Endothelial cell of umbilical vein (primary cell): ENCODE measurements around the gene FAM50B. TPM values are rescaled to one million over a fixed set of nuclear protein-coding genes. Genes with fewer than 3 reads are reported as not detected.

Source experiments
- BruUV-seq: library from RNA; stranded (reverse); fragments of 400-500 nt; replicated peaks from 2 replicates; lab custom pipeline; 2021; lab: Mats Ljungman, UMichigan
- CTCF ChIA-PET: fragments of 300-600, 350-600 bp; sonication (Branson Sonifier 250); formaldehyde crosslinking; loops from one replicate; lab custom pipeline; 2021; ENCODE audit warnings: antibody characterized with exemption, inconsistent platforms; lab: Charles Lee
- POLR2A ChIA-PET: fragments of 300-600, 350-600 bp; sonication (Branson Sonifier 250); formaldehyde crosslinking; loops from one replicate; lab custom pipeline; 2021; ENCODE audit warnings: antibody characterized with exemption, inconsistent platforms; lab: Charles Lee
- DNase-seq: peaks from one replicate; pipeline ENCODE4 v3.0.0-alpha.2; 2011; ENCODE audit warnings: low read depth, low spot score
- FAIRE-seq: peaks from 2 replicates; lab custom pipeline; 2011; peaks lifted over from hg19 to GRCh38; lab: Jason Lieb, UNC
- H2AFZ ChIP-seq: 2 replicates; pipeline ENCODE4 v1.6.0; 2012; ENCODE audit warnings: low read depth, low read length, control low read depth, inconsistent platforms
- H3K27ac ChIP-seq: 2 replicates; pipeline ENCODE4 v1.5.1; 2011; ENCODE audit warnings: low read depth, mild to moderate bottlenecking, control low read depth, low read length, moderate library complexity; ENCODE audit not compliant: insufficient read depth
- H3K27me3 ChIP-seq, 2 experiments: 2 replicates each; pipeline versions ENCODE4 v1.6.0 to v1.6.1; 2011; ENCODE audit warnings: low read length in 2 of 2, mixed read lengths in 1 of 2; ENCODE audit not compliant: control insufficient read depth in 2 of 2, insufficient read depth in 2 of 2
- H3K36me3 ChIP-seq, 2 experiments: 2 replicates in 1 of 2; 3 replicates in 1 of 2; pipeline ENCODE4 v1.5.1; 2011; ENCODE audit warnings: low read length in 2 of 2, mild to moderate bottlenecking in 1 of 2, moderate library complexity in 1 of 2; ENCODE audit not compliant: control insufficient read depth in 2 of 2, insufficient read depth in 2 of 2; ENCODE audit errors: extremely low read depth in 1 of 2
- H3K4me1 ChIP-seq: 3 replicates; pipeline ENCODE4 v1.5.1; 2011; ENCODE audit warnings: mild to moderate bottlenecking, low read length; ENCODE audit not compliant: control insufficient read depth, insufficient read depth; ENCODE audit errors: extremely low read depth
- H3K4me2 ChIP-seq: 2 replicates; pipeline ENCODE4 v1.6.1; 2011; ENCODE audit warnings: low read length, control low read depth, mixed read lengths; ENCODE audit not compliant: insufficient read depth
- H3K4me3 ChIP-seq, 3 experiments: fragments of 200-600 bp in 1 of 3; sonication (generic), shearing (Covaris generic) in 1 of 3; replicated peaks in 1 of 3; 2 replicates each; pipeline ENCODE4 v1.5.1; 2011 to 2016; ENCODE audit warnings: control low read depth in 3 of 3, low read length in 3 of 3, mild to moderate bottlenecking in 2 of 3, inconsistent platforms in 1 of 3, low read depth in 1 of 3, moderate library complexity in 1 of 3; ENCODE audit not compliant: insufficient read depth in 1 of 3
- H3K79me2 ChIP-seq: 2 replicates; pipeline ENCODE4 v1.6.0; 2012; ENCODE audit warnings: low read length, inconsistent platforms; ENCODE audit not compliant: control insufficient read depth, insufficient read depth
- H3K9ac ChIP-seq: replicated peaks from 2 replicates; pipeline ENCODE3; 2011; ENCODE audit warnings: low read length, control low read depth; ENCODE audit not compliant: insufficient read depth; ENCODE audit errors: extremely low read depth
- H3K9me1 ChIP-seq: replicated peaks from 3 replicates; pipeline ENCODE4 v1.6.0; 2011; ENCODE audit warnings: mild to moderate bottlenecking, low read length; ENCODE audit not compliant: control insufficient read depth, insufficient read depth; ENCODE audit errors: extremely low read depth
- H3K9me3 ChIP-seq: replicated peaks from 2 replicates; pipeline ENCODE4 v1.5.1; 2012; ENCODE audit warnings: low read length, inconsistent platforms; ENCODE audit not compliant: control insufficient read depth, insufficient read depth
- H4K20me1 ChIP-seq: replicated peaks from 2 replicates; pipeline ENCODE3; 2011; ENCODE audit warnings: mild to moderate bottlenecking, low read length; ENCODE audit not compliant: control insufficient read depth, insufficient read depth; ENCODE audit errors: extremely low read depth
- CTCF ChIP-seq, 2 donors: IDR thresholded peaks; 1 replicate in 1 of 2; 2 replicates in 1 of 2; pipeline ENCODE4 v1.5.1; 2011; ENCODE audit warnings: low read length in 2 of 2, mild to moderate bottlenecking in 2 of 2, moderate library complexity in 2 of 2, control low read depth in 1 of 2, inconsistent platforms in 1 of 2, low read depth in 1 of 2; ENCODE audit not compliant: insufficient read depth in 1 of 2; ENCODE audit errors: extremely low read depth in 1 of 2
- EZH2 ChIP-seq: IDR thresholded peaks from 2 replicates; pipeline ENCODE4 v1.6.1; 2012; ENCODE audit warnings: borderline replicate concordance, low read depth, mild to moderate bottlenecking, moderate library complexity, low read length, inconsistent platforms; ENCODE audit not compliant: severe bottlenecking
- FOS ChIP-seq: IDR thresholded peaks from 2 replicates; pipeline ENCODE4 v1.6.1; 2011; ENCODE audit warnings: mild to moderate bottlenecking, low read length, moderate library complexity, borderline replicate concordance; ENCODE audit not compliant: insufficient read depth
- GATA2 ChIP-seq: IDR thresholded peaks from 2 replicates; pipeline ENCODE4 v1.7.0; 2011; ENCODE audit warnings: low read depth, mild to moderate bottlenecking, moderate library complexity, mixed read lengths, low read length; ENCODE audit not compliant: insufficient read length, insufficient read depth
- JUN ChIP-seq: IDR thresholded peaks from 2 replicates; pipeline ENCODE4 v1.6.1; 2011; ENCODE audit warnings: borderline replicate concordance, low read depth; ENCODE audit not compliant: insufficient read length, insufficient read depth
- MYC ChIP-seq: IDR thresholded peaks from one replicate; pipeline ENCODE4 v1.6.1; 2011; ENCODE audit warnings: mild to moderate bottlenecking, low read depth, low read length
- POLR2A ChIP-seq: IDR thresholded peaks from 2 replicates; pipeline ENCODE4 v1.6.1; 2012; ENCODE audit warnings: low read depth, mild to moderate bottlenecking, control low read depth, low read length
- POLR2AphosphoS5 ChIP-seq: IDR thresholded peaks from 2 replicates; pipeline ENCODE4 v1.6.1; 2012; ENCODE audit warnings: low read depth, mild to moderate bottlenecking, control low read depth, low read length, moderate library complexity; ENCODE audit not compliant: insufficient read depth
- dilution Hi-C: fragments of 300-500 bp; cut with MboI; formaldehyde crosslinking; loops from one replicate; pipeline ENCODE4 v1.15.0; 2019; ENCODE audit warnings: low sequenced_read_pairs; ENCODE audit not compliant: extremely low pct_ligation_motif_present
- intact Hi-C: fragments of 100-400 bp; cut with micrococcal nuclease; formaldehyde crosslinking; loops from one replicate; pipeline ENCODE4 v1.10.0; 2022
- polyA plus RNA-seq, 4 experiments: library from polyadenylated mRNA; depleted of rRNA in 3 of 4; stranded (reverse) in 3 of 4; unstranded in 1 of 4; fragments of >200 nt; gene quantifications; 2 replicates each; pipeline versions ENCODE4 v1.2.1 to v1.2.3, GENCODE V29; 2011 to 2012; ENCODE audit warnings: missing spikeins in 1 of 4
- total RNA-seq: library from RNA; stranded (reverse); gene quantifications from 2 replicates; pipeline ENCODE4 v1.2.3, GENCODE V29; 2021
- TF ChIP-seq, protein P1 (sequence below): IDR thresholded peaks from 2 replicates; pipeline ENCODE4 v1.6.1; 2011; ENCODE audit not compliant: insufficient read depth, insufficient read length

The FAM50B gene
- total and polyA plus RNA-seq, 2 donors (not counting 3 experiments of a cell fraction or from before 2014, with no cell fraction given) = 10.0 to 14.1 TPM

- ChIA-PET POLR2A (no interaction called here), CTCF (interaction anchor here (1.2 kb wide), 1 partner anchor 51 kb away, joined by 3 read pairs; the partner anchor contains the start of gene FAM50B)
- intact Hi-C loops = no loop called here
- no peak overlapping the region for H3K9ac ChIP-seq
- H3K36me3 ChIP-seq = no peaks in the 10 kb centered on the region
- no peaks in the 10 kb centered on the region for H3K9me1 ChIP-seq
- no peaks in the 10 kb centered on the region for H3K9me3 ChIP-seq
- FAIRE-seq (no peak), DNase-seq (no peak)
- BruUV-seq = no TSS peak
- no peak overlapping the region for H3K4me3 ChIP-seq
- no peak overlapping the region for H3K4me2 ChIP-seq
- dilution Hi-C loops = no loop called here
- H3K27ac ChIP-seq = no peak overlapping the region
- peaks cover 2% of the 10 kb centered on the region for H3K79me2 ChIP-seq
- no peaks in the 10 kb centered on the region for H4K20me1 ChIP-seq
- no peak overlapping the region for H2AFZ ChIP-seq
- TF ChIP-seq, protein P1, sequence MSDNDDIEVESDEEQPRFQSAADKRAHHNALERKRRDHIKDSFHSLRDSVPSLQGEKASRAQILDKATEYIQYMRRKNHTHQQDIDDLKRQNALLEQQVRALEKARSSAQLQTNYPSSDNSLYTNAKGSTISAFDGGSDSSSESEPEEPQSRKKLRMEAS = no peak
- TF ChIP-seq POLR2A (no peak), POLR2AphosphoS5 (no peak), EZH2 (no peak), FOS (no peak), JUN (no peak), CTCF (IDR thresholded peaks at IDR 0.05; ENCODE audit: extremely low read depth in 1 of 2, insufficient read depth in 1 of 2, low read depth in 1 of 2, low read length in 2 of 2) (no peak), GATA2 (no peak), MYC (no peak)
- H3K27me3 ChIP-seq = no peaks in the 10 kb centered on the region
- H3K4me1 ChIP-seq = no peaks in the 10 kb centered on the region
Observed at GRCh38 chr6:3899970-3900439, 50.8 kb downstream of the FAM50B start.

Other genes starting within 250 kb of the FAM50B start
- 119 and 121 TPM in 2 replicates for gene PXDC1, start 97.7 kb upstream of the FAM50B start, total RNA-seq
- 60.9 and 65.2 TPM in 2 replicates for gene PXDC1, start 97.7 kb upstream of the FAM50B start, polyA plus RNA-seq
- not detected in 2 replicates for gene FAM217A, start 229.8 kb downstream of the FAM50B start, total RNA-seq
- gene FAM217A, start 229.8 kb downstream of the FAM50B start, polyA plus RNA-seq = not detected in 2 replicates